Sigmoid colon (tissue), 7 donors: ENCODE results near the gene NCKAP5. TPM values are rescaled to one million over a fixed set of nuclear protein-coding genes. Genes with fewer than 3 reads are reported as not detected.

Experiments used
- DNase-seq: peaks from one replicate; pipeline ENCODE4 v3.0.0-alpha.2; 2019
- H3K27ac ChIP-seq, 4 donors: fragments of 200-600 bp; sonication (generic); one replicate each; pipeline ENCODE4 v1.5.1; 2016 to 2019; ENCODE audit warnings: mild to moderate bottlenecking in 1 of 4
- H3K27me3 ChIP-seq, 3 donors: fragments of 200-600 bp; sonication (generic); one replicate each; pipeline ENCODE4 v1.5.1; 2019; ENCODE audit warnings: mild to moderate bottlenecking in 1 of 3
- H3K36me3 ChIP-seq, 4 donors: fragments of 200-600 bp; sonication (generic); one replicate each; pipeline ENCODE4 v1.5.1; 2016 to 2019
- H3K4me1 ChIP-seq, 4 donors: fragments of 200-600 bp; sonication (generic); one replicate each; pipeline ENCODE4 v1.5.1; 2017 to 2019
- H3K4me3 ChIP-seq, 4 donors: fragments of 200-600 bp; sonication (generic); one replicate each; pipeline ENCODE4 v1.5.1; 2017 to 2019; ENCODE audit warnings: mild to moderate bottlenecking in 2 of 4, moderate library complexity in 1 of 4
- H3K9me3 ChIP-seq, 4 donors: fragments of 200-600 bp in 3 of 4; sonication (generic) in 3 of 4; one replicate each; pipeline versions ENCODE4 v1.5.1 to v1.6.1; 2013 to 2019
- EP300 ChIP-seq, 4 donors: sonication (generic); formaldehyde crosslinking; IDR thresholded peaks; one replicate each; pipeline ENCODE4 v1.6.1; 2017; ENCODE audit warnings: antibody characterized with exemption in 4 of 4
- POLR2A ChIP-seq, 2 donors: fragments of 450-650 bp; IDR thresholded peaks; one replicate each; pipeline ENCODE4 v1.6.1; 2016; ENCODE audit warnings: antibody characterized with exemption in 2 of 2, mild to moderate bottlenecking in 2 of 2, moderate library complexity in 2 of 2
- POLR2AphosphoS5 ChIP-seq, 4 donors: sonication (generic); formaldehyde crosslinking; IDR thresholded peaks; one replicate each; pipeline ENCODE4 v1.6.1; 2017; ENCODE audit warnings: antibody characterized with exemption in 4 of 4
- whole genome bisulfite sequencing, 2 donors: extraction: QIAGEN DNeasy Blood & Tissue Kit; methylation state at CpG; one replicate each; pipeline ENCODE4 v1.1.7; 2013; 5-methylcytosine and 5-hydroxymethylcytosine counted together
- intact Hi-C: fragments of 100-400 bp; cut with DNase I; formaldehyde crosslinking; loops from one replicate; pipeline ENCODE4 v1.15.1; 2023
- polyA plus RNA-seq, 3 donors: library from polyadenylated mRNA; stranded (reverse); fragments of 200-250 nt; gene quantifications; one replicate each; pipeline ENCODE4 v1.2.3, GENCODE V29; 2013
- total RNA-seq, 4 donors: library from RNA; depleted of rRNA; stranded (reverse); fragments of >200 nt; gene quantifications; one replicate each; pipeline ENCODE4 v1.1.0, GENCODE V29; 2016
- TF ChIP-seq, protein P1 (sequence below), 4 experiments: fragments of 450-650 bp in 3 of 4; fragments of 200-600 bp in 1 of 4; IDR thresholded peaks; one replicate each; pipeline ENCODE4 v1.5.1; 2016 to 2019; ENCODE audit warnings: antibody characterized with exemption in 4 of 4, mild to moderate bottlenecking in 3 of 4, moderate library complexity in 2 of 4
- donor health status: healthy with polysubstance abuse.
- donor health status: Bipolar disorder and iron deficiency.
- donor health status: healthy.

NCKAP5 gene
- total and polyA plus RNA-seq, 7 donors, result under 0.01 to 3.7 (median 0.60) TPM

- 22 to 55% methylated on average over 4 of the region's 4 CpGs for WGBS, 2 donors
- Histone ChIP-seq H3K4me1 (no peaks in the 10 kb centered on the region), H3K4me3 (no peak overlapping the region), H3K27me3 (no peaks in the 10 kb centered on the region), H3K27ac (no peak overlapping the region), H3K9me3 (no peaks in the 10 kb centered on the region), H3K36me3 (no peaks in the 10 kb centered on the region)
- TF ChIP-seq POLR2AphosphoS5 (IDR thresholded peaks at IDR 0.05) (no peak), POLR2A (IDR thresholded peaks at IDR 0.05) (no peak), EP300 (IDR thresholded peaks at IDR 0.05) (no peak)
- TF ChIP-seq, protein P1, sequence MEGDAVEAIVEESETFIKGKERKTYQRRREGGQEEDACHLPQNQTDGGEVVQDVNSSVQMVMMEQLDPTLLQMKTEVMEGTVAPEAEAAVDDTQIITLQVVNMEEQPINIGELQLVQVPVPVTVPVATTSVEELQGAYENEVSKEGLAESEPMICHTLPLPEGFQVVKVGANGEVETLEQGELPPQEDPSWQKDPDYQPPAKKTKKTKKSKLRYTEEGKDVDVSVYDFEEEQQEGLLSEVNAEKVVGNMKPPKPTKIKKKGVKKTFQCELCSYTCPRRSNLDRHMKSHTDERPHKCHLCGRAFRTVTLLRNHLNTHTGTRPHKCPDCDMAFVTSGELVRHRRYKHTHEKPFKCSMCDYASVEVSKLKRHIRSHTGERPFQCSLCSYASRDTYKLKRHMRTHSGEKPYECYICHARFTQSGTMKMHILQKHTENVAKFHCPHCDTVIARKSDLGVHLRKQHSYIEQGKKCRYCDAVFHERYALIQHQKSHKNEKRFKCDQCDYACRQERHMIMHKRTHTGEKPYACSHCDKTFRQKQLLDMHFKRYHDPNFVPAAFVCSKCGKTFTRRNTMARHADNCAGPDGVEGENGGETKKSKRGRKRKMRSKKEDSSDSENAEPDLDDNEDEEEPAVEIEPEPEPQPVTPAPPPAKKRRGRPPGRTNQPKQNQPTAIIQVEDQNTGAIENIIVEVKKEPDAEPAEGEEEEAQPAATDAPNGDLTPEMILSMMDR (IDR thresholded peaks at IDR 0.05), result no peak
- intact Hi-C loops, result no loop called here
- DNase-seq, result no peak
These were observed 146.5 kb downstream of the NCKAP5 start for GRCh38 chr2:133421516-133422324.

DNA sequence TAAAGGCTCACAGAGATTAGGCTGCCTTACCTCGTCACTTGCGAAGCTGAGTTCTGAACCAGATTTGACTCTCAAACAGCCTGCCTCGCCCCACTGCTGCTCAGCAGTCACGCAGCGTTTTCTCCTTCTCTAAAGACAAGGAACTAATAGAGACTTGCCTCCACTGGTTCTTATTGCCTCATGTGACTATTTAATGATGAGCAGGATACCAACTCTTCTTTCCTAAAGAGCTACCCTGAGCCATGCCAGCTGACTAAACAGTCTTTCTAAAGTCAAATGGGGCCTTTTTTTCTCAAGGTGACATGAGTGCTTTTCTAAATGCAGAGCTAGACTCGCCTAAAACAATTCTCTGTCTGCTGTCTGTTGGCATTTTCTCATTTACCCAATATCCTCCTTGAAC, 147.5 kb downstream of the NCKAP5 start:
- intact Hi-C loops, result no loop called here
- no peak for DNase-seq
- no peaks in the 10 kb centered on the region for H3K27me3 ChIP-seq
- 27 to 72% methylated on average over 6 of the region's 6 CpGs for WGBS, 2 donors
- H3K4me1 ChIP-seq, result no peaks in the 10 kb centered on the region
- H3K4me3 ChIP-seq, result no peak overlapping the region
- no peaks in the 10 kb centered on the region for H3K36me3 ChIP-seq
- no peak overlapping the region for H3K27ac ChIP-seq
- TF ChIP-seq POLR2A (IDR thresholded peaks at IDR 0.05), result no peak
- TF ChIP-seq POLR2AphosphoS5 (IDR thresholded peaks at IDR 0.05), result no peak
- TF ChIP-seq, protein P1 (IDR thresholded peaks at IDR 0.05), result no peak
- TF ChIP-seq EP300 (IDR thresholded peaks at IDR 0.05), result no peak
- no peaks in the 10 kb centered on the region for H3K9me3 ChIP-seq

- Histone ChIP-seq H3K9me3 (no peaks in the 10 kb centered on the region), H3K36me3 (no peaks in the 10 kb centered on the region), H3K4me1 (no peaks in the 10 kb centered on the region), H3K4me3 (no peak overlapping the region), H3K27ac (no peak overlapping the region), H3K27me3 (no peaks in the 10 kb centered on the region)
- intact Hi-C loops, result no loop called here
- TF ChIP-seq, protein P1 (IDR thresholded peaks at IDR 0.05), result no peak
- no peak for TF ChIP-seq EP300 (IDR thresholded peaks at IDR 0.05)
- no peak for TF ChIP-seq POLR2AphosphoS5 (IDR thresholded peaks at IDR 0.05)
- TF ChIP-seq POLR2A (IDR thresholded peaks at IDR 0.05), result no peak
- WGBS, 2 donors, result 83 to 86% methylated on average over 4 of the region's 4 CpGs
- DNase-seq, result no peak
These were observed 149.6 kb downstream of the NCKAP5 start for GRCh38 chr2:133418671-133419070.

DNA sequence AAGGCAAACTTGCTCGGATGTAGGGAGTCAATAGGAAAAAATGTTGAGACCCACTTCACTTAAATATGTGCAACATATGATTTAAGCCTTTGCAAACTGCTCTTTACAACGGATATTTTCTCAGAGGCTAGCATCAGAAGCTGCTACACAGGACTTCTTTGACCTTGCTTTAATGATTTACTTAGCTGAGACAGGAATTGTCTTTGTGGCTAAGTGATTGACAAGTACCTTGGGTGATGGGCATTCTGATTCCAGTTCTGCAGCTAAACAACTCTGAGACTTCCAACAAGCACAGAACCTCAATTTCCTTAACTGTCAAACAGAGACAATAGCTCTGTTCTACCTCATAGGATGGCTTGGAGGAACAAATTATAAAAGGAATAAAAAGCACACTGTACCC, 150.2 kb downstream of the NCKAP5 start:
- Histone ChIP-seq H3K9me3 (no peaks in the 10 kb centered on the region), H3K27ac (no peak overlapping the region), H3K4me3 (no peak overlapping the region), H3K27me3 (no peaks in the 10 kb centered on the region), H3K36me3 (no peaks in the 10 kb centered on the region), H3K4me1 (no peaks in the 10 kb centered on the region)
- 74 to 75% methylated on average over 2 of the region's 2 CpGs for WGBS, 2 donors
- intact Hi-C loops, result no loop called here
- no peak for TF ChIP-seq POLR2A (IDR thresholded peaks at IDR 0.05)
- no peak for TF ChIP-seq EP300 (IDR thresholded peaks at IDR 0.05)
- TF ChIP-seq POLR2AphosphoS5 (IDR thresholded peaks at IDR 0.05), result no peak
- TF ChIP-seq, protein P1 (IDR thresholded peaks at IDR 0.05), result no peak
- DNase-seq, result no peak
